ENCODE measurements around the gene AGAP1.

DNA sequence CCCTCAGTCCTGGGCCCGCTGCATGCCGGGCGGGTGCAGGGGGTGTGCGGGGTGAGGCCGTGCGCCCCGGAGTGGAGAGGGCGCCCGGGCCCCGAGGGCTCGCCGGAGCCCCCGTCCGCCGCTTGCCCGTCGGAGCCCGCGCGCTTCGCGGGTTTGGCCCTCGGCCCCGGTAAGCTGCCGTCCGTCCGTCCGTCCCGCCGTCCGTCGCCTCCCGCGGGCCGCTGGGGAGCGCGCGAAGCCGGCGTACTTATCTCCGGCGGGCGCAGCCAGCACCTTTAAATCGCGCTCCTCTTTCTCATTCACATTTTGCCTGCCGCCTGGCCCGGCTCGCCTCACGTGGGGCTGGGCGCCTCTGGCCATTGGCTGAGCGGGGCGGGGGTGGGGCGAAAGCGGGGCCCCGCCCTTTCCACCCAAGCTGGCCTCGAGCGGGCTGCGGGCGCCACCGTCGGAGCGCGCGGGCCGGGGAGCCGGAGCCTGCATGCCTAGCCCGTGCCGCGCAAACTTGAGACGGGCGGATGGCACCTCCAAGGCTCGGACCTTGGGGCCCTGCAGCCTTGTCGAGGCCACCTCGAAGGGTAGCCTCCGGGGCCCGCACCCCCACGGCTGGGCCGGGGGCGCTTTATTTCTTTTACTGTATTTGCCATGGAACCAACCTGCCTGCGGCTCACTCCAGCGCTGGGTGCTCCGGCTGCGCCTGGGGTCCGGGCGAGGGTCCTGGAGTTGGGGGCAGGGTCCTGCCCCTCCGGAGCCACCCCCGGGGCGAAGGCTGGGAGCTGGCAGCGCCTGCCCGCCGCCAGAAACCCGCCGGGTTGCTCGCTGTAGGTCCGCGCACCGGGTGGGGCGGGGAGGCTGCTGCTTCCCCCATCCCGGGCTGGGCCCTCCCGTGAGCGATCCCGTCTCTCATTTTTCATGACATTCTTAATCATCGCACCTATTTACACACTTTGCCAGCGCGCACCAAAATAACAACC is 674.6 kb downstream of the AGAP1 start, which contains the start of gene GBX2:
- TF ChIP-seq, protein P1, sequence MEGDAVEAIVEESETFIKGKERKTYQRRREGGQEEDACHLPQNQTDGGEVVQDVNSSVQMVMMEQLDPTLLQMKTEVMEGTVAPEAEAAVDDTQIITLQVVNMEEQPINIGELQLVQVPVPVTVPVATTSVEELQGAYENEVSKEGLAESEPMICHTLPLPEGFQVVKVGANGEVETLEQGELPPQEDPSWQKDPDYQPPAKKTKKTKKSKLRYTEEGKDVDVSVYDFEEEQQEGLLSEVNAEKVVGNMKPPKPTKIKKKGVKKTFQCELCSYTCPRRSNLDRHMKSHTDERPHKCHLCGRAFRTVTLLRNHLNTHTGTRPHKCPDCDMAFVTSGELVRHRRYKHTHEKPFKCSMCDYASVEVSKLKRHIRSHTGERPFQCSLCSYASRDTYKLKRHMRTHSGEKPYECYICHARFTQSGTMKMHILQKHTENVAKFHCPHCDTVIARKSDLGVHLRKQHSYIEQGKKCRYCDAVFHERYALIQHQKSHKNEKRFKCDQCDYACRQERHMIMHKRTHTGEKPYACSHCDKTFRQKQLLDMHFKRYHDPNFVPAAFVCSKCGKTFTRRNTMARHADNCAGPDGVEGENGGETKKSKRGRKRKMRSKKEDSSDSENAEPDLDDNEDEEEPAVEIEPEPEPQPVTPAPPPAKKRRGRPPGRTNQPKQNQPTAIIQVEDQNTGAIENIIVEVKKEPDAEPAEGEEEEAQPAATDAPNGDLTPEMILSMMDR (IDR thresholded peaks at IDR 0.05), result no peak
- no peak for TF ChIP-seq EP300 (IDR thresholded peaks at IDR 0.05)
- no peak for TF ChIP-seq POLR2A (IDR thresholded peaks at IDR 0.05)
